Adrenal gland (tissue), 12 donors: ENCODE measurements around the gene FYCO1. TPM values are rescaled to one million over a fixed set of nuclear protein-coding genes. Genes with fewer than 3 reads are reported as not detected.
A peak's percentile ranks its signal among the peaks of the same experiment; 100 is the strongest.

Source experiments
- DNase-seq, 7 donors: peaks; one replicate each; pipeline ENCODE4 v3.0.0-alpha.2; 2019 to 2020
- H3K27ac ChIP-seq, 5 donors: fragments of 200-600 bp; sonication (generic) in 4 of 5; 1 replicate in 3 of 5; 2 replicates in 2 of 5; pipeline versions ENCODE4 v1.5.1 to v1.8.0; 2016 to 2020; ENCODE audit warnings: mild to moderate bottlenecking in 1 of 5
- H3K27me3 ChIP-seq: fragments of 200-600 bp; 2 replicates; pipeline ENCODE4 v1.8.0; 2021
- H3K36me3 ChIP-seq, 2 donors: fragments of 200-600 bp; replicated peaks in 1 of 2; 1 replicate in 1 of 2; 2 replicates in 1 of 2; pipeline versions ENCODE4 v1.5.1 to v1.8.0; 2018 to 2022
- H3K4me1 ChIP-seq, 2 donors: fragments of 200-600 bp; replicated peaks in 1 of 2; 1 replicate in 1 of 2; 2 replicates in 1 of 2; pipeline versions ENCODE4 v1.5.1 to v1.8.0; 2018 to 2021
- H3K4me3 ChIP-seq, 4 donors: fragments of 200-600 bp; sonication (generic) in 3 of 4; one replicate each; pipeline ENCODE4 v1.5.1; 2016 to 2018
- H3K9me3 ChIP-seq, 3 donors: fragments of 200-600 bp; sonication (generic) in 1 of 3; replicated peaks in 1 of 3; 1 replicate in 2 of 3; 2 replicates in 1 of 3; pipeline versions ENCODE4 v1.5.1 to v1.8.0; 2016 to 2021
- CTCF ChIP-seq, 6 experiments: fragments of 450-650 bp in 4 of 6; fragments of 200-600 bp in 2 of 6; sonication (generic) in 1 of 6; IDR thresholded peaks; 1 replicate in 5 of 6; 2 replicates in 1 of 6; pipeline versions ENCODE4 v1.5.1 to v1.8.0; 2016 to 2021; ENCODE audit warnings: antibody characterized with exemption in 6 of 6, mild to moderate bottlenecking in 2 of 6, moderate library complexity in 1 of 6
- POLR2A ChIP-seq, 2 donors: fragments of 450-650 bp; IDR thresholded peaks; one replicate each; pipeline ENCODE4 v1.6.1; 2017; ENCODE audit warnings: antibody characterized with exemption in 2 of 2, mild to moderate bottlenecking in 2 of 2, moderate library complexity in 1 of 2
- WGBS, 4 donors: extraction: QIAGEN DNeasy Blood & Tissue Kit in 2 of 4; methylation state at CpG; one replicate each; pipeline versions ENCODE4 v1.1.5 to v1.1.7; 2013 to 2017; 5-methylcytosine and 5-hydroxymethylcytosine counted together
- intact Hi-C, 2 donors: fragments of 100-400 bp; cut with DNase I; formaldehyde crosslinking; loops; one replicate each; pipeline versions ENCODE4 v1.14.1 to v1.15.0; 2022 to 2023
- polyA plus RNA-seq, 3 donors: library from polyadenylated mRNA; stranded (reverse); fragments of 200-250 nt in 2 of 3; fragments of 350-450 nt in 1 of 3; fragmentation: Illumina TruSeq in 1 of 3; extraction: RNeasy Lipid Tissue Mini Kit (QIAGEN cat#74804) in 1 of 3; gene quantifications; one replicate each; pipeline ENCODE4 v1.2.3, GENCODE V29; 2013 to 2014
- total RNA-seq, 9 donors: library from RNA; depleted of rRNA in 4 of 9; stranded (reverse); fragments of >200 nt in 4 of 9; fragments of 120-200 nt in 1 of 9; fragmentation: NEBNext Ultra II Directional in 1 of 9; extraction: Animal tissue kit (Norgen Biotek cat#: 25700) in 1 of 9; gene quantifications; one replicate each; pipeline versions ENCODE4 v1.1.0 to v1.2.4, GENCODE V29; 2013 to 2023
- donor health status: healthy with polysubstance abuse.
- donor health status: Bipolar disorder and iron deficiency.
- donor health status: DM: yes; HTN: yes; CAD: no.
- donor health status: DM: no; HTN: no; CAD: no.
- donor health status: DM: no; HTN: no; CAD: no.
- donor health status: DM: yes; HTN: yes; CAD: no.

FYCO1 gene
- total and polyA plus RNA-seq, 12 donors = 12.3 to 74.3 (median 29.4) TPM

- no peak overlapping the region for H3K4me3 ChIP-seq
- H3K27me3 ChIP-seq = no peaks in the 10 kb centered on the region
- no peaks in the 10 kb centered on the region for H3K9me3 ChIP-seq
- no peak for DNase-seq
- 84 to 91% (median 90%) methylated on average over 6 of the region's 6 CpGs for WGBS, 4 donors
- H3K4me1 ChIP-seq = no peaks in the 10 kb centered on the region
- no peak overlapping the region for H3K27ac ChIP-seq
- H3K36me3 ChIP-seq = peaks cover 0 to 17% of the 10 kb centered on the region in 2 donors
- intact Hi-C loops = no loop called here
- TF ChIP-seq POLR2A (IDR thresholded peaks at IDR 0.05) (no peak), CTCF (IDR thresholded peaks at IDR 0.05) (no peak)
Measured at GRCh38 chr3:45917146-45917898, 78.3 kb downstream of the FYCO1 start.

GRCh38 chr3:45915518-45916231 lies 79.9 kb downstream of the FYCO1 start:
- intact Hi-C loops = no loop called here
- TF ChIP-seq CTCF (IDR thresholded peaks at IDR 0.05) (no peak), POLR2A (IDR thresholded peaks at IDR 0.05) (no peak)
- H3K27me3 ChIP-seq = no peaks in the 10 kb centered on the region
- H3K4me1 ChIP-seq = no peaks in the 10 kb centered on the region
- H3K36me3 ChIP-seq = peaks cover 0 to 3% of the 10 kb centered on the region in 2 donors
- H3K4me3 ChIP-seq = no peak overlapping the region
- no peak overlapping the region for H3K27ac ChIP-seq
- H3K9me3 ChIP-seq = no peaks in the 10 kb centered on the region
- WGBS, 4 donors = 27 to 48% (median 39%) methylated on average over 12 to 13 of the region's 13 CpGs
- peak; percentile 22 to 67 (median 60) for DNase-seq

DNA sequence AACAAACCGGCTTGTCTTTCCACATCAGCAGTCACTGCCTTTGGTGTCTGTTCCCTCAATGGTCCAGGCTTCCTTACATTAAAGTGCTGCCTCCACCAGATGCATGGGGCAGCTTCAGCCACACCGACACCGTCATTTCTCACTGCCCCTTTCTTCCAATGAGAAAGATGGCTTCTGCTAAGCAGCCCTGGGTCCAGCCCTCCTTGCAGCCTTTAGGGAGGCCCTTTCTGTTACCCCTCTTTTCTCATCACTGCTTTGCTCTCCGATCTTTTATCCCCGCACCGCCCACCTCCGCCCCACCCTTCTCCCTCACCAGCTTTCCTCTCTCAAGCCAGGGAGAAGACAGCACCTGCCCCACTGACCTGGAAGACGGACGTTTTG lies 80.6 kb downstream of the FYCO1 start:
- WGBS, 4 donors = 82 to 90% (median 89%) methylated on average over 8 to 9 of the region's 9 CpGs
- H3K27me3 ChIP-seq = no peaks in the 10 kb centered on the region
- no peak for TF ChIP-seq POLR2A (IDR thresholded peaks at IDR 0.05)
- TF ChIP-seq CTCF (IDR thresholded peaks at IDR 0.05) = no peak
- no peak overlapping the region for H3K27ac ChIP-seq
- no peaks in the 10 kb centered on the region for H3K4me1 ChIP-seq
- intact Hi-C loops = no loop called here
- H3K4me3 ChIP-seq = no peak overlapping the region
- no peak for DNase-seq
- peaks cover 0 to 3% of the 10 kb centered on the region in 2 donors for H3K36me3 ChIP-seq
- no peaks in the 10 kb centered on the region for H3K9me3 ChIP-seq

GRCh38 chr3:45914362-45915058 lies 81.1 kb downstream of the FYCO1 start:
- H3K27ac ChIP-seq = no peak overlapping the region
- intact Hi-C loops = no loop called here
- no peaks in the 10 kb centered on the region for H3K9me3 ChIP-seq
- 88 to 96% (median 92%) methylated on average over 3 to 7 of the region's 7 CpGs for WGBS, 4 donors
- no peaks in the 10 kb centered on the region for H3K4me1 ChIP-seq
- TF ChIP-seq CTCF (IDR thresholded peaks at IDR 0.05) = no peak
- no peak for TF ChIP-seq POLR2A (IDR thresholded peaks at IDR 0.05)
- no peak overlapping the region for H3K4me3 ChIP-seq
- H3K27me3 ChIP-seq = no peaks in the 10 kb centered on the region
- no peak for DNase-seq
- peaks cover 0 to under 1% of the 10 kb centered on the region in 2 donors for H3K36me3 ChIP-seq
